CD4-positive, alpha-beta T cell treated with Interferon alpha-2 for 1 hour (primary cell): ENCODE measurements around the gene GPR39.

ENCODE experiments used
- DNase-seq, 2 donors: peaks; one replicate each; pipeline ENCODE4 v3.0.0-alpha.2; 2020 to 2022

The GPR39 gene

DNA sequence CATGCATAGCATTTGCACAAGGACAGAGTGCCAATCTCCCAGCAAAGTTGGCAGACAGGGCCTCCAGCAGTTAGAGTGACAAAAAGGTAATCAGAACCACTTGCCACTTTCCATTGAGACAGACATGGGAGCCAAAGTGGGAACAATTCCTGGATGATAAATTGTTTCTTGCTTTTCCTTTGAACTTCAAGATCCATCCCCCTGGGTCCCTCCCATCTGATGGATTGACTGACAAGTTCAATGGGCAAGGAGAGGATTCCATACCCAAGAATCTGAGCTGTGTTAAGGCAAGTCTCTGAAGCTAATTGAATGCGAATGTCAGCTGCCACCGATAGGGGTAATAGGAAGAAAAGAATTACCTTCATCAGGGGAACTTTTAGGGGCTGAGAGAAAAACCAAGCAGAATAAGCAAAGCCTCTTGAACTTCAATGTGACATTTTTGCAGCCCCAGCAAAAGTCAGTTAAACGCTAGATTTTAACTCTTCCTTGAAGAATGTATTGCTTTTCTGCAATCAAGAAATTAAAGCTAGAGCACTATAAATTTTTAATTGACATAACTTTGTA is 156.9 kb downstream of the GPR39 start:
- DNase-seq = no peak

DNA sequence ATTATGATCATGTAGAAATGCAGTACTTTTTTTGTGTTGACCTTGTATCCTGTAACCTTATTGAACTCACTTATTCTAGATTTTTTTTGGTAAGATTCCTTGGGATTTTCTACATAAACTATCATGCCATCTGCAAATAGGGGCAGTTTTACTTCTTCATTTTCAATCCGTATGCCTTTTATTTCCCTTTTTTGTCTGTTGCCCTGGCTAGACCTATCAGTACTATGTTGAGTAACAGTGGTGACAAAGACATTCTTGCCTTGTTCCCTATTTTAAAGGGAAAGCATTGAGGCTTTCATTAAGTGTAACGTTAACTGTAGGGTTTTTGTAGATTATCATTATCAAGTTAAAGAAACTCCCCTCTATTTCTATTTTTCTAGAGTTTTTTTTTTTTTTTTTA is 161.1 kb downstream of the GPR39 start:
- DNase-seq = no peak

DNA sequence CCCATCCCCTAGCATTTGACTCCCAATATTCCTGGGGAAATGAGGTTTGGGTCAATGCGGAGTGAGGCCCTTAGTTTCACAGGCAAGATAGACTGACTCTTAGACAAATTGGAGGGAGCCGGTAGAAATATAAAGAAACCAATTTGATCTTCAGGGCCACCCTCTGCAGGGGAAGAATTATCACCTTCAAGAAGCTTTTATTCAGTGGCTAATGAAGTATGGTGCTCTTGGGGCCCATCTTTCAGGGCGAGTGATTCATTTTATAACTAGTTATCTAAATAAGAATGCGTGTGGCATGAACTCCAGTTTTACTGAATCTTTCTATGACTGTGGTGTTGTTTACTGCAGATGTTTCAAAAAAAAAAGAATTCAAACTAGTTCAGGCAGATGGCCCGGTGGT is 165.0 kb downstream of the GPR39 start:
- DNase-seq = no peak

DNA sequence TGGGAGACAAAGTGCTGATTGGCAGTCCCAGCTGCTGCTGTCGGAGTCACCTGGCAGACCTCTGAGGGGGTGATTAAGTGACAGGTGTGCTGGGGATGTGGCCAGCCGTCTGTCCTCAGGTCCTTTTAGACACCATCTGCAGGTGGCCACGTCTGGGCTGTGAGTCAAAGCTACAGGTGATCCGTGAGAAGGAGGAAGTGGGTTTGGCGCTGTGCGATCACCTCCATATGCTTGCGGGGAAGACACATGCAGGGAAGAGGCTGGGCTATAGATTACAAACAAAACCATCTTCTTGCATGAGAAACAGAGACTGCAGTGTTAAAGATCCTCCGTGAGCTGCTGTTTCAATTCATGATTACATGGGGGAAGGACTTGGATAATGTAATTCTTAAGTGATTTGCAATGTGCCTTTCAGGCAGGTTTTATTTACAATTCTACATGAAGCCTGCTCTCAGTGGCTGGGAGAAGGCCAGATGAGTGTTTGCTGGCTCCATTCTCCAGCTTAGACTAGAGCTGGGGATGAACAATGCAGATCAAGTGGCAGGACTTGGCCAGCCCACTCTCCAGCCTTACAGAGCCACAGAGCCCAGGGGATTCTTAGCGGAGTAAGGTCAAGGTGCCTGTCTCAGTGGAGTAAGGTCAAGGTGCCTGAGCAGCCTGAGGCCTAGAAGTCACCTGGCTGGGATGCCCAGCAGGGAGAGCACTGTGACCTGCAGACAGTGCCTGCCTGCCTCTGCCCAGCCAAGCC is 165.6 kb downstream of the GPR39 start:
- DNase-seq = no peak

DNA sequence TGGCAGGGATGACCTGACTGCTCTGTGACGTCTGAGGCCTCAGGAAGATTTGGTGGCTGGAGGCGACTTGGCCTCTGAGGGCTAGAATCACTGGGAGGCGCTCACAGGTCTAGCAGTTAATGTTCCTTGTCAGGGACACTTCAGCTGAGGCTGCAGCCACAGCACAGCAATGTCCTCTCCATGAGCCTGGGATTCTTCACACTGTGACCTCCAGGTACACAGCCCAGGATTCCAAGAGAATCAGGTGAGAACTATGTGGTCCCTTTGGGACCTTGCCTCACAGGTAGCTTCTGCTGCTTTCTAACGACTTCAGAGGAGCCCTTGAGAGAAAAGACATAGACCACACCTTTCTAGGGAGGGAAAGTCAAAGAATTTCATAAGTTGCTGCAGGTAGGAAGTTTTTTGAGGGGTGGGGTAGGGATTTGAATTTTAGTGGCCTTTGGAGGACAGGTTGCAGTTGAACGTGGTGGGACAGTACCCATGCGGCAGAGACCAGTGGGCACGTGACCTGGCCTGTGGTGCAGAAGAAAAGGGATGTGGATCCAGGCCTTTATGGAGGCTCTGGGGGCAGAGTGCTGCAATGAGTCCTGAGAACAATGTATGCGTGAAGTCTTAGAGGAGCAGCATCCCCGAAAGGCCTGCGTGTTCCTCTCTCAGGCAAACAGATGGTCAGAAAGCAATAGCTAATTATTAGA is 167.2 kb downstream of the GPR39 start:
- no peak for DNase-seq

DNA sequence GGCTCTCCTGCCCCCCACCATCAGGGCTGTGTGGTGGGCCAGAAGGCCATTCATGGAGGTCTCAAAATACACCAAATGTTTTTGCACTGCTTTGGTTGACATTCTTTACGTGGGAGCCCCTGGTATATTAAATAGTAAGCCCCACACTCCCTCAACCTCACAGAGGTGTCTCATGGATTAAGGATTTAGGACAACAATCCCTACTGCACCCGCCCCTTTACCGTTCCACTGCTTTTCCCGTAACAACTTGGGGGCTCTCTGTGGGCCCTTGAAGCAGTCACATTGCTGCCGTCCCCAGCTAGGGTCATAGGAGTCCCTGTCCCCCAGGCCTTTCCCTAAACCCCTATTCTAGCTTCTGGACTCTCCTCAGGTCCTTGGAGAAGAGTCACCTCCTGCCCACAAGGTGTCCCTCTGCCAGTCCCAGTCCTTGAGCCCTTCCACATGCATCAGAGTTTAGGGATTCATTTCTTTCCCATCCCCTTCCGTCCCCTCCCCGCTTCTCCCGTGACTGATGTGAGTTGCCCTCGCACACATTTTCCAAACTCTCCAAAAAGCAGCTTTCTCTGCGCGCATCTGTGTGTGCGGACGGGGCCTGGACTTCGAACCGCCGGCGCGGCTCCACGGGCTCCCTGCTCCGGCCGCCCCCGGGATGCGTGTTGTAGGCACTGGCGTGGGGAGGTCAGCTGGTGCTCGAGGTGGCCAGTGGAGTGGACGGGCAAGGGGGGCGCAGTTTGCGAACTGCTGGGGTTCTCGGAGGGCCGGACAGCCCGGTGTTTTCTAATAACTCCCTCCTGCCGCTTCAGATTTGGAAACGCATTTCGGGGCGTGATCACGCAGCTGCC is 168.6 kb downstream of the GPR39 start:
- no peak for DNase-seq

DNA sequence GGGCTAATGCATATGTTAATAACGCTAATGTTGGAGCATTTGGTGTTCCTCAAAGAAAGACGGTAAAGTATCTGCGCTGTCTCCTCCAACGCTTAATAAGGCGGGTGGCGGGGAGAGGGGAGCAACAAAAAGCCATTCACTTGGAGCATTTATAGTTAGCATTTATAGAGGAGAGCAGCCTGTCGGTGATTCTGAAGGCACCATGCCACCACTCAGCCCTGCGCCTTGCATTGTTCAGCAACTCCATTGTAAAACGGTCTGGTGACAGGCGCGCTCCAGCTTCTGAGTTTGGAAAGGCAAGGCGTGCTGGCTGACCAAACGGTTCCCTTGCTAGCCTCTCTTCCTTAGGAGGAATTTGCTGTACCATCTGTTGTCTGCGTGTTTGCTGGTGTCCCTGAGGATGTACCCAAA is 169.5 kb downstream of the GPR39 start:
- DNase-seq = no peak

DNA sequence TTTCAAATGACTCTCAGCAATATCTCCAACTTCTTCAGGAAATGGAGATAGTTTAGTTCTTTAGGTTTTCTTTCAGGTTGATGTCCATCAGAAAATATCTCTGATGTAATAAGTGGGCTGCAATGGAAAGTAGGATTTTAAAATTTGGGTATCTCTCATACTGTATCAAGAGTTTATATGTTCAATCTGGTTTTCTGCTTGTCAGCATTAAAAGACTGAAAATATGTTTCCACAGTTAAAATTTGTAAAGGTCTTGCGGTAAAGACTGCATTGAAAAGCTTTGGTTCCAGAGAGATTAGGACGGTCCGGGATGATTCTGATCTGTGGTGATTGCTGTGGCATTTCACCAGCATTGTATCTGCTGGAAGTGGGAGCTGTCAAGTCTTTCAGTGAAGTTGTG is 170.2 kb downstream of the GPR39 start:
- no peak for DNase-seq

DNA sequence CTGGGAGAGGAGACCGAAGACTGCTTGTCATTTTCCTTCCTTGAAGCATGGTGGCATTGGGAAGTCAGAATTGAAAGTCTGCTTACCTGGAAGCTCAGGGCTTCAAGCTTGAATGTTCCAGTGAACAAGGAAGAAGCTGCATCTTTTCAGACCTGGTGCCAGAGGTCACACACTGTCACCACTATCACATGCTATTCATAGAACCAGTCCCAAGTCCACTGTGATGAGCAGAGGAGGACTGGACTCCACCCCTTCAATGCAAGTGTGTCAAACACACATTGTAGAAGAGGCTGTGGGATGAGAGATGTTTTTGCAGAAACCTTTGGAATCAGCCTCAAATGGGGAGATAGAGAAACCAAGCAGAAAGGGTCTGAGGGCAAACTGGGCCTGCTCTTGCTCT is 172.0 kb downstream of the GPR39 start:
- DNase-seq = no peak

DNA sequence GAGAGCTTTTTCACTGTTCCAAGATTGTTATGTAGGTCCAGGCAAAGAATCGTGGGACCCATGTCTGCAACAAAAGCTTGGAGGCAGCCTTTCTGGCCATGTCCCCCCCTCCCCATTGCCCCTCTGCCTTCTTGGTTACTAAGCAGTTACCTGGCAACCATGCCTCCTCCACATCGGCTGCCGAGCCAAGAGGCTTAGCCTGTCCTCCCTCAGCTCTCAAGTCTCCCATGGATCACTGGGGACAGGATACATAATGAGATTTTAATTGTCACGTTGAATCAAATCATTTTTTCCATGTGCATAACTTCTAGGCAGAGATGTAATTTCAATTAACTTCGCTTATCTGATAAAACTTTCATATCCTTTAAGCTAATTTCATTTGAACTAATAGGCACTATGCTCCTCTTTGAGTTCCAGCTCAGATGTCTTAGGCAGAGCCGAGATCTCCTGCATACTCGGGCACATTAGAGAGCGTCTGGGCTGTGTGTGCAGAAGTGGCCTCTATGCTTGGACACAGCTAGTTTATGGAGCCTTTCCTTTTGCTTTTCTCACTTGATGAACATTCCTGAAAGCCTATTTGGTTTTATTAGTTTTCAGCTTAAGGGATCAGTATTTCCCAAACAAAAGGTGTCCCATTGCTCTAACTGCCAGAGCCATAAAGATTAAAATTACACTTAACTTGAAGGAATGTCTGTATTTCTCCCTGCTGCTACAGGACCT is 172.7 kb downstream of the GPR39 start:
- no peak for DNase-seq

DNA sequence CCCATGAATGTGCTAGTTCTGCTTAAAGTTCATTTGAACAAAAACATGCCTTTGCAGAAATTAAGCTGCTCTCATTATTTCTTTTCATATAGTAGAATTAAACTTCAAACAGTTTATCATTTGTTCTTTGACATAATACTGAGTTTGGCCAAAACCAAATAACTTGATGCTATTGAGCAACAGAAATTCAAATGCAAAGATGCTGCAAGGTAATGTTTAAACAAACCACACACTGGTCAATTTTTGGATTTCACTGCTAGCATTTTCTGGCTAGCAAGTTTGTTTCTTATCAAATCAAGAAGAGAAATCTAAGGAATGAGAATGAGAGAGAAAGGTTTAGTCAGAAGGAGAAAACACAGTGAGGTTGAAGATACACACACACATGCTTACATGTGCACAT is 173.4 kb downstream of the GPR39 start:
- DNase-seq = no peak

DNA sequence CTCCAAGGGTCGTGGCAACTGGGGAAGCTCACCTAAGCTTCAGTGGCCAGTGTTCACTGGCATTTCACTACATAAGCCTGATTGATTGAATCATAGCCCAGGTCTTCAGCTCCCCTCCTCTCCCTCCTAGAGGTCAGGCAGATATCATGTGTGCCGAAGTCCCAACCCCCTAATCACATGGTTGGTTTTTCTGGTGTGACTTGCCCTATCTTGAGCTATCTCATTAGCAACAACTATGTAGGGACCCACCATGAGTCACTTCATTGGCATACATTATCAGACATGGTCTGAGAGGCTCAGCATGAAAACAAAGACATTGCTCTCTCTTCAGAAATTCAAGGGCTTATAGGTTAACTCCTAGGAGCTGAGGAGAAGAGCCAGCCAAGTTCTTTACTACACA is 176.6 kb downstream of the GPR39 start:
- DNase-seq = no peak

DNA sequence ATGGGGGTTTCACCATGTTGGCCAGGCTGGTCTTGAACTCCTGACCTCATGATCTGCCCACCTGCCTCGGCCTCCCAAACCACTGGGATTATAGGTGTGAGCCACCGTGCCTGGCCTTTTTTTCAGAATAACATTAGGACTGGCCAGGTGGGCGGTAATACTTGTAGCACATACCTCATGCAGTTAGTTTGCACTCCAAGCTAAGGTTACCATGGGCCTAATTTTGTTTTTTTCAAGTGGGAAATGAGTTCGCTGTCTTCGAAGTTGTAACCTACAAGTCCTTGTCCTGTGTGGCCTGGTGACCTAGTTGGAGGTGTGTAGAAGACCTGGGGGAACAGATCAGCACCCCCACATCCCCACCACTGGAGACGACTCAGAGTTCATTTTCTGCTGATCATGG is 178.6 kb downstream of the GPR39 start:
- DNase-seq = no peak

DNA sequence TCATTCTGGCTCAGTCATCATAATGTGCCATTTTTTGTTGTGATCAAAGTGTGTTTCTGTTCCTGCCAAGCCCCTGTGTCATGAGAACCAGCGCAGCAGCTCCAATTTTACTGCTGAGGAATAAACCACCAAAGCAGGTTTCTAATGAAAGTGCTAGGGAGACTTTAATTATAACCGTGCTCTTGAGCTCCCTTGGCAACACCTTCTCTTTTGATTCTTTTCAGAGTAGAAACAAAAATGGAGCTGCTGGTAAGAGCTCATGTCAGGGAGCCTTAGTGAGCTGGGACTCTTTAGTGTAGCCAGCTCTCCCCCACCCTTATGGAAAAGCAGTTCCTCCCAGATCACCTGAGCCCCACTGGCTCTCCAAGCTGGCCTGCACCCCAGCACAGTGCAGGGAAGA is 179.1 kb downstream of the GPR39 start:
- DNase-seq = no peak

DNA sequence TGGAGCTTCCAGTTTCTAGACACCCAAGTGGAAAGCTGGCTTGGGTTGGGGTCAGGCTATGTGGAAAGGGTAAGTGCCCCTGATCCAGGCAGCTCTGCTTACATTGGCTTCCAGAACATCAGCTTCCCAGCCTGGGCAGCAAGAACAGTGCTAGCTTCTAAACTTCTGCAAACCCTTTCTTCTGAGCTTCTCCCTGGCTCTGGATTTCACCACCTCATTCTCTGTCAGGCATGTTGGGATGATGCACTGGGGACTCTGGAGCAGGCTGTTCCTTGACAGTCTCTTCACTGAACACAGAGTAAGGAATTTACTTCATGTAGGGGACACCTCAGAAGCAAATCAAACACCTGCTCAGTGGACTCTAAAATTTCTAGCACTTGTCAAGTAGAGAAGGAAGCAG is 180.6 kb downstream of the GPR39 start:
- DNase-seq = no peak

DNA sequence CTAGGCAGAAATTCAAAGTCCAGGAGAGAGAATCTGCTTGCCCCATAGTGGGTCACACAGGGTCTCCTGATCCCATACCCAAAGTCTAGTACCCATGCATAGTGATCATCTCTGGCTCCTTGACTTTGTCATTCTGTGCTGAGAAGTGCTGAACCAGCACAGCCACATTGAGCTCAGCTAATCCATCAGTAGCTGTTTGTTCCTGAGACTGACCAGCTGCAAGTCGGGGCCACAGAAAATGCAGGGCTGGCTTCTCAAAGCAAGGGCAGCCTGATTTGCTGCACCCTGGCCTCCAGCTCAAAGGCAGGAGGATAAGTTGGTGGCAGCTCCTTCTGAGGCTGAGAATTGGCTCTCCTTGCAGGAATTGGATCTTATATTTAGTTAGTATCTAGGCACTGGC is 181.2 kb downstream of the GPR39 start:
- no peak for DNase-seq

DNA sequence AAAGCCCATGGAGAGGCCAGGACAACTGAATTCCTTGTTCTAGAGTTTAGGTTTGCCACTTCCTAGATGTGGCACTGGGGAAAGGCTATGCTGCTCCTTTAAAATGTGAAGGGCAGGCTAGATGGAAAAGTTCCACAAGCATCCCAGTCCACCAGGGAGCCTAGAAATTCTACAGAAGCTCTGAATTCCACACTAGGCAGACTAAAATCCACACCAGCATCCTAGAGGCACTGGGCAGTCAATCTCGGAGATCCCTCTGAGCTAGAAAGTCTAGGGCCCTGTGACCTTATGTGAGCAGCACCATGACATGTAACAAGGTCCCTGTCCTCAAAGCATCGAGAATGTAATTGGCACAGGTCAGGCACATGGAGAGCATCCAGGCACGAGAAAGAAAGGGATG is 181.9 kb downstream of the GPR39 start:
- no peak for DNase-seq

DNA sequence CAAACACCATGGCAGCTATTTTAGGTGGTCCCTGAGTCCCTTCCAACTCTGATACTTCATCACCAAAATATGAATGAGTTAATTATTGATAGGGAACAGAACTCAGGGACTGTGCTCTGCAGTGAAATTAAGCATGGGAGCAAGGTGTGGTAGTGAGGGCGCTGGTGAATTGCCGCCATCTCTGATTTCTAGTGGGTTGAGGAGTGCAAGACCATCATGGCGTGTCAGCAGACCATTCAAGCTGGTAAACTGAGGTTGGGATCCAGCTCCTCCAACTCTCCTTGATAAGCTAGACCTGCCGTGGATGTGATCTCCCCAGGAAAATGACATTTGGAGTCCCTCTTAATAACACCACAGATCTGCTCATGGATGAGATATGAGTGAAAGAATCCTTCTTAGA is 183.0 kb downstream of the GPR39 start:
- DNase-seq = no peak

DNA sequence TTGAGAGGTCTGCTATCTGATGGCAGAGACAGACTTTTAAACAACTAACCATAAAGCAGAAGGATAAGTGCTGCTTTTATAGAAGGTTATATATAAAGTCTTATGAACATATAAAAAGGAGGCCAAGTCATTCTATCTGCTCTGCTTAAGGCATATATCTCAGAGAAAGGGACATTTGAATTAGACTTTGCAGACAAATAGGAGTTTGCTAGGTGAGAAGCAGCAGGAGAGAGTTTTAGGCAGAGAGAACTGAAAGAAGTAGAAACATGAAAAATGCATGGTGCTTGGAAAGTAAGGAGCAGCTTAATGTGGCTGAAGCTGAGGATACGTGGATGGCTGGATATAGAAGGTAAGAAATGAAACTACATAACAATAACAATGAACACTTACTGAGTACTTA is 188.0 kb downstream of the GPR39 start:
- DNase-seq = no peak

DNA sequence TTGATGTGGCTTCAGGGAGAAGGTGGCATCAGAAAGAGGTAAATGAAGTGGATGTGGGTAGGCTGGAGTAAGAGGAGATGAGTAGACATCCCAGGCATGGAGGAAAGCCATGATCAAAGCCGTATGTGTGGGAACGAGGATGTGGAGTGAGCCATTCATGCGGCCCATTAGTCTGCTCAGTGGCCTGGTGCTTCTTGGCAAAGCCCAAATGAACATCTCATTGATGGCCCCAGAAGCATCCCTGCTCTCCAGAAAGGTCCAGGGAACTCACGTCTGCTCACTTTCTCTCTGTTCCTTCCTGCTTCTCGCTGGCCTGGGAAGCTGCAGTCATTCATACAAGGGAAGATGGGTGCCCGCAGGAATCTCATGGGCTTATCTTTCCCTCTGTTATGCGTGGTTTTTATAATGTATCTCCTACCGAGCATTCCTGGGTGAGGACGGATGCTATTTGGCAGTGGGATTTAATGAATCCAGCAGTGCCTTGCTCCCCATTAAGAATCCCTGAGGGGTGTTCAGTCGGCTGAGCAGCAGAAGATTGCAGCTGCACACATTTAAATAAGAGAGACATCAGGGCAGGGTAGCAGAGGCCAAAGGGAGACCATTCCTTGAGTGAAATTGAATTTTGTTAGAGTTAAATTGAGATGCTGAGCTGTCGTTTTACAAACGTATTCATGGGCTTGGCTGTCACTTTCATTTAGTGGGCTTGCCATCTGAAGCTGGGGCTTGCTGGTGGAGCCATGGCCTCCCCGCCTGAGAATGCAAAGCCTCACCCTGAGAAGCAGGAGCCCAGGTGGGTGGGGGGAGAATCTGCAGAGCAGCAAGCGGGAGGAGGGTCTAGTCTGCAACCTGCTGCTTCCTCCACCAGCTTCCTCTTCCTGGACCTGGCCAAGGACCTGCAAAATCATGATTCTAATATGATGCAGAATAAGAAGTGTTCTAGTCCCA is 188.9 kb downstream of the GPR39 start:
- no peak for DNase-seq

DNA sequence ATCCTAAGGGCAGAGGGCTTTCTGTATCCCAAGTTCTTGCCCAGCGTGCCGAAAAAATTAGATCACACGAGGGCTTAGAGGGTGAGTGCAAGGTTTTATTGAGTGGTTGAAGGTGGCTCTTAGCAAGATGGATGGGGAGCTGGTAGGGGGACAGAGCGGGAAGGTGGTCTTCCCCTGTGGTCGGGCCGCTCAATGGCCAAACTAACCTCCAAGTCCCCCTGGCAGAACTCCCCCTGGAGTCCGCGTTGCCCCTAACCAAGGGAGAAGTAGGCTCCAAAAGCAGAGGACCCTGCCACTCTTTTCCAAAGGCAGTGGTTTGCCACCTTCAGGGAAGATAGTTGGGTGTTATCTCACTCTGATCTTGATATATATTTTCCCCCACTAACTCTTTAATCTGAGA is 190.0 kb downstream of the GPR39 start:
- no peak for DNase-seq
